ENCODE data around the gene NPAS1. TPM values are rescaled to one million over a fixed set of nuclear protein-coding genes. Genes with fewer than 3 reads are reported as not detected.
A peak's percentile ranks its signal among the peaks of the same experiment; 100 is the strongest.

The NPAS1 gene
- total RNA-seq, 3 donors from 2014 or later = 2.5 TPM; not detected in 2

DNA sequence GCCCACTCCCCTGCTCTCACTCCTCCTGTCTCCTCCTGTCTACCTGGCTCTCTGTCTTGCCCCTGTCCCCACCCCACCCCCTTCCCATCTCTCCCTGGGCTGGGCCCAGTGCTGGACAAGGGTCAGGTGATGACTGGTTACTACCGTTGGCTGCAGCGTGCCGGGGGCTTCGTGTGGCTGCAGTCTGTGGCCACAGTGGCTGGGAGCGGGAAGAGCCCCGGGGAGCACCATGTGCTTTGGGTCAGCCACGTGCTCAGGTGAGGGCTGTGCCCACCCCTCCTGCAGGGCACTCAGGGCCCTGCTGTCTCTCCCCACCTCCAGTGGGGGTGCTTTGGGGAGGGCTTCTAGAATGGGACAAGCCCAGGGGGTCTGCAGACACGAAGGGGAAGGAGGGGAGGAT, 21.2 kb downstream of the NPAS1 start:
- TF ChIP-seq, protein P1, sequence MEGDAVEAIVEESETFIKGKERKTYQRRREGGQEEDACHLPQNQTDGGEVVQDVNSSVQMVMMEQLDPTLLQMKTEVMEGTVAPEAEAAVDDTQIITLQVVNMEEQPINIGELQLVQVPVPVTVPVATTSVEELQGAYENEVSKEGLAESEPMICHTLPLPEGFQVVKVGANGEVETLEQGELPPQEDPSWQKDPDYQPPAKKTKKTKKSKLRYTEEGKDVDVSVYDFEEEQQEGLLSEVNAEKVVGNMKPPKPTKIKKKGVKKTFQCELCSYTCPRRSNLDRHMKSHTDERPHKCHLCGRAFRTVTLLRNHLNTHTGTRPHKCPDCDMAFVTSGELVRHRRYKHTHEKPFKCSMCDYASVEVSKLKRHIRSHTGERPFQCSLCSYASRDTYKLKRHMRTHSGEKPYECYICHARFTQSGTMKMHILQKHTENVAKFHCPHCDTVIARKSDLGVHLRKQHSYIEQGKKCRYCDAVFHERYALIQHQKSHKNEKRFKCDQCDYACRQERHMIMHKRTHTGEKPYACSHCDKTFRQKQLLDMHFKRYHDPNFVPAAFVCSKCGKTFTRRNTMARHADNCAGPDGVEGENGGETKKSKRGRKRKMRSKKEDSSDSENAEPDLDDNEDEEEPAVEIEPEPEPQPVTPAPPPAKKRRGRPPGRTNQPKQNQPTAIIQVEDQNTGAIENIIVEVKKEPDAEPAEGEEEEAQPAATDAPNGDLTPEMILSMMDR (IDR thresholded peaks at IDR 0.05) = no peak
- TF ChIP-seq POLR2AphosphoS5 (IDR thresholded peaks at IDR 0.05) = no peak
- TF ChIP-seq POLR2A (IDR thresholded peaks at IDR 0.05) = no peak
- Histone ChIP-seq H3K36me3 (no peaks in the 10 kb centered on the region), H3K9me3 (no peaks in the 10 kb centered on the region), H3K27me3 (no peaks in the 10 kb centered on the region), H3K27ac (no peak overlapping the region), H3K4me3 (no peak overlapping the region), H3K4me1 (no peaks in the 10 kb centered on the region)
- intact Hi-C loops (cut with DNase I; ENCODE audit: low total_unique reads) = no loop called here
- no peak for DNase-seq (ENCODE audit: low spot score in 2 of 2)

DNA sequence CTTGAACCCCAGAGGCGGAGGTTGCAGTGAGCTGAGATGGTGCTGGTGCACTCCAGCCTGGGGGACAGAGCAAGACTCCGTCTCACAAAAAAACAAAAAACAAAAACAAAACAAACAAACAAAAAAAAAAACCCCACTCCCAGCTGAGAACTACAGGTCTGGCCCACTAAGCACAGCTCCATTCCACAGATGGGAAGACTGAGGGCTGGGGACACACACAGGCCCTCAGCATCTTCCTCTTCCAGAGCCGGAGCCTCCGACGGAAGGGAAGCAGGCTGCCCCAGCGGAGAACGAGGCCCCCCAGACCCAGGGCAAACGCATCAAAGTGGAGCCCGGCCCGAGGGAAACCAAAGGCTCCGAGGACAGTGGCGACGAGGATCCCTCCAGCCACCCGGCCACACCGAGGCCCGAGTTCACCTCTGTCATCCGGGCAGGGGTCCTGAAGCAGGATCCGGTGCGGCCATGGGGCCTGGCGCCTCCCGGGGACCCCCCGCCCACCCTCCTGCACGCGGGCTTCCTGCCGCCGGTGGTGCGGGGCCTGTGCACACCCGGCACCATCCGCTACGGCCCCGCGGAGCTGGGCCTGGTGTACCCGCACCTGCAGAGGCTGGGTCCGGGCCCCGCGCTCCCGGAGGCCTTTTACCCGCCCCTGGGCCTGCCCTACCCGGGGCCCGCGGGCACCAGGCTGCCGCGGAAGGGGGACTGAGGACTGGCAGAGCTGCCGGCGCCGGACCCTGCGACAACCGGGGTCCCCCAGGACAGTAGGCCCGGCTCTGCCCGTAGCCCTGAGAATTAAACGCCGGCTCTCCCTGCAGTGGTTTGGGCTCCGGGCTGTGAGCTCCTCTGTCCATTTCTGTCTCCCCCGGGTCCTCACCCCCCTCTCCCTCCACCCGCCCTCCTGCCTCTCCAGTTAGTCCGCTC, 25.6 kb downstream of the NPAS1 start:
- H3K4me1 ChIP-seq = no peaks in the 10 kb centered on the region
- no peak for DNase-seq (ENCODE audit: low spot score in 2 of 2)

DNA sequence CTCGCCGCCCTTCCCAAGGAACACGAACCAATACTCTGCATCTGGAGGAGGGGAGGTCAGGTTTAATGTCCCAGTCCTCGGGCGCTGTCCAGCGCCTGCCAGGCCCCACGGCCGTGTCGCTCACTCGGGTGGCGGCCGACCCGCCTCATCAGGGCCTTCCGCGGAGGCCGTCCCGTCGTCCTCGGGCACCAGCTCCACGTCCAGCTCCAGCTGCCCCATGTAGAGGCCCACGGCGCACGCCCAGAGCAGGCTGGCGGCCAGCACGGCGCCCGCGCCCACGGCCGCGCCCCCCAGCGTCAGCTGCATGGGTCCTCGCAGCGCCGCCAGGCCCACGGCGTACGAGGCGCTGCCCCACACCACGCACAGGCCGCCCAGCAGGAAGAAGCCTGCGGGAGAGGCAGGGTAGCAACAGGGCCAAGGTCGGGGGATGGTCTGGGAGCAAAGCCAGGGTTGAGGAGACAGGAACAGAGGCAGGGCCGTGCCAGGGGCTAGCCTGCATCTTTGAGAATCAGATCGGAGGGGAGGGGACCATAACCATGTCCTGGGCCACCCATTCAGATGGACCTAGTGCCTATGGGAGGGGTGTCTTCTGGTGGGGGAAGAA, 26.3 kb downstream of the NPAS1 start:
- DNase-seq (ENCODE audit: low spot score in 2 of 2) = no peak
- Histone ChIP-seq H3K36me3 (no peaks in the 10 kb centered on the region), H3K9me3 (no peaks in the 10 kb centered on the region), H3K27ac (no peak overlapping the region), H3K4me1 (no peaks in the 10 kb centered on the region), H3K27me3 (no peaks in the 10 kb centered on the region), H3K4me3 (no peak overlapping the region)
- intact Hi-C loops (cut with DNase I; ENCODE audit: low total_unique reads) = no loop called here
- TF ChIP-seq POLR2AphosphoS5 (IDR thresholded peaks at IDR 0.05) (no peak), POLR2A (IDR thresholded peaks at IDR 0.05) (no peak)
- TF ChIP-seq, protein P1 (IDR thresholded peaks at IDR 0.05) = no peak

More for the DNA sequence above, 25.6 kb downstream of the NPAS1 start:
- no peaks in the 10 kb centered on the region for H3K36me3 ChIP-seq
- no peaks in the 10 kb centered on the region for H3K27me3 ChIP-seq
- no peaks in the 10 kb centered on the region for H3K9me3 ChIP-seq
- H3K4me3 ChIP-seq = no peak overlapping the region
- intact Hi-C loops (cut with DNase I; ENCODE audit: low total_unique reads) = no loop called here
- no peak overlapping the region for H3K27ac ChIP-seq
- TF ChIP-seq, protein P1 (IDR thresholded peaks at IDR 0.05) = no peak
- no peak for TF ChIP-seq POLR2AphosphoS5 (IDR thresholded peaks at IDR 0.05)
- no peak for TF ChIP-seq POLR2A (IDR thresholded peaks at IDR 0.05)

DNA sequence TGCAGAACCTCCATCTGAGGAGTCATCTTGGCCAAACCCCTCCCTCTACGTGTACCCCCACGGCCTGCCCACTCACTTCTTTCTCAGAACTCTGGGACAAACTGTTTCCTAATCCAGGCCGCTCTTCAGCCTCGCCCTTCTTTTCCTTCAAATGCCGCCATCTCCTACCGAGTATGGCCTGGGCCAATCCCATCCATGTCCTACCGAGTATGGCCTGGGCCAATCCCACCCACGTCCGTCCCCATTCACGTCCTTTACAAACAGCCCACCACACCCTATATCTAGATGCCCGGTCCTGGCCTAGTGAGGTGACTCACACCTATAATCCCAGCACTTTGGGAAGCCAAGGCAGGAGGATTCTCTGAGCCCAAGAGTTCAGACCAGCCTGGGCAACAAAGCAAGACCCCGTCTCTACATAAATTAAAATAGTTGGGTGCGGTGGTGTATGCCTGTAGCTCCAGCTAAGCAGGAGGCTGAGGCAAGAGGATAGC, 27.7 kb downstream of the NPAS1 start:
- TF ChIP-seq, protein P1 (IDR thresholded peaks at IDR 0.05) = no peak
- TF ChIP-seq POLR2AphosphoS5 (IDR thresholded peaks at IDR 0.05) (no peak), POLR2A (IDR thresholded peaks at IDR 0.05) (no peak)
- Histone ChIP-seq H3K9me3 (no peaks in the 10 kb centered on the region), H3K36me3 (no peaks in the 10 kb centered on the region), H3K27ac (no peak overlapping the region), H3K27me3 (no peaks in the 10 kb centered on the region), H3K4me1 (no peaks in the 10 kb centered on the region), H3K4me3 (peak overlapping the region; percentile 76 to 98 (median 96))
- intact Hi-C loops (cut with DNase I; ENCODE audit: low total_unique reads) = no loop called here
- DNase-seq (ENCODE audit: low spot score in 2 of 2) = no peak
